Cardiac muscle cell (in vitro differentiated cells and primary cell): ENCODE measurements around the gene VOPP1. TPM values are rescaled to one million over a fixed set of nuclear protein-coding genes. Genes with fewer than 3 reads are reported as not detected.
"Not testable (repeated sequence)": the region's sequence is repeated elsewhere in the genome, so short reads cannot be mapped to it uniquely, and the experiment has no call there.

Experiments used
- DNase-seq, 2 donors: peaks; one replicate each; pipeline versions ENCODE4 v3.0.0 to v3.0.0-alpha.2; 2010 to 2017; ENCODE audit warnings: low read depth in 1 of 2, low spot score in 1 of 2
- H3K27ac ChIP-seq: fragments of 200-600 bp; sonication (generic); 2 replicates; pipeline ENCODE4 v1.5.1; 2016
- H3K27me3 ChIP-seq: fragments of 200-600 bp; sonication (generic); 2 replicates; pipeline ENCODE4 v1.6.0; 2016; ENCODE audit warnings: control low read depth
- H3K36me3 ChIP-seq: fragments of 200-600 bp; sonication (generic); 2 replicates; pipeline ENCODE4 v1.5.1; 2016; ENCODE audit warnings: control low read depth
- H3K4me1 ChIP-seq: fragments of 200-600 bp; sonication (generic); 2 replicates; pipeline ENCODE4 v1.8.1; 2017; ENCODE audit warnings: low read depth, mild to moderate bottlenecking, mixed run types
- H3K4me3 ChIP-seq: fragments of 200-600 bp; sonication (generic); 2 replicates; pipeline ENCODE4 v1.5.1; 2016; ENCODE audit warnings: mild to moderate bottlenecking
- H3K9me3 ChIP-seq: fragments of 200-600 bp; sonication (generic); 2 replicates; pipeline ENCODE4 v1.5.1; 2017; ENCODE audit warnings: low read depth, mild to moderate bottlenecking, control low read depth
- polyA plus RNA-seq: library from polyadenylated mRNA; unstranded; fragments of >200 nt; fragmentation: Nextera tagmentation; extraction: Ambion mirVana; gene quantifications from 2 replicates; pipeline ENCODE4 v1.2.1, GENCODE V29; 2016
- total RNA-seq: library from RNA; depleted of rRNA; stranded (reverse); fragments of >200 nt; gene quantifications from 2 replicates; pipeline ENCODE4 v1.2.3, GENCODE V29; 2016
- TF ChIP-seq, protein P1 (sequence below): IDR thresholded peaks from 2 replicates; pipeline ENCODE4 v1.5.1; 2012; ENCODE audit warnings: low read depth, mild to moderate bottlenecking, low read length

The VOPP1 gene
- total and polyA plus RNA-seq, 2 experiments from 2014 or later: 9.6 to 19.3 TPM

DNA sequence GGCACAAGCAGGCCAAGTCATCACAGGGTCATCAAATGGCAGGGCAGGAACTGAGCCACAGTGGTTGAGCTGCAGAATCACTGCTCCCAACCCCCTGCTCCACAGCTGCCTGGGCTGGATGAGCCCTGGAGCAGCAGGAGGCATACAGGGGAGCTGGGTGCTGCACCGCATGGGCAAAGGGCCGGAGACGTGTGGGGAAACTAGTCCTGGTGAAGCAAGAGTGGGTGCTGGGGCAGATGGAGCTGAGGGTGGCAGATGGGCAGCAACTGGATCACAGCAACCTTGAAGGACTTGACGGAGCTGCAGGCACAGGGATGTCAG is 16.0 kb upstream of the VOPP1 start:
- Histone ChIP-seq H3K4me1 (no peaks in the 10 kb centered on the region), H3K4me3 (no peak overlapping the region), H3K36me3 (no peaks in the 10 kb centered on the region), H3K27me3 (no peaks in the 10 kb centered on the region), H3K9me3 (no peaks in the 10 kb centered on the region), H3K27ac (no peak overlapping the region)
- TF ChIP-seq, protein P1, sequence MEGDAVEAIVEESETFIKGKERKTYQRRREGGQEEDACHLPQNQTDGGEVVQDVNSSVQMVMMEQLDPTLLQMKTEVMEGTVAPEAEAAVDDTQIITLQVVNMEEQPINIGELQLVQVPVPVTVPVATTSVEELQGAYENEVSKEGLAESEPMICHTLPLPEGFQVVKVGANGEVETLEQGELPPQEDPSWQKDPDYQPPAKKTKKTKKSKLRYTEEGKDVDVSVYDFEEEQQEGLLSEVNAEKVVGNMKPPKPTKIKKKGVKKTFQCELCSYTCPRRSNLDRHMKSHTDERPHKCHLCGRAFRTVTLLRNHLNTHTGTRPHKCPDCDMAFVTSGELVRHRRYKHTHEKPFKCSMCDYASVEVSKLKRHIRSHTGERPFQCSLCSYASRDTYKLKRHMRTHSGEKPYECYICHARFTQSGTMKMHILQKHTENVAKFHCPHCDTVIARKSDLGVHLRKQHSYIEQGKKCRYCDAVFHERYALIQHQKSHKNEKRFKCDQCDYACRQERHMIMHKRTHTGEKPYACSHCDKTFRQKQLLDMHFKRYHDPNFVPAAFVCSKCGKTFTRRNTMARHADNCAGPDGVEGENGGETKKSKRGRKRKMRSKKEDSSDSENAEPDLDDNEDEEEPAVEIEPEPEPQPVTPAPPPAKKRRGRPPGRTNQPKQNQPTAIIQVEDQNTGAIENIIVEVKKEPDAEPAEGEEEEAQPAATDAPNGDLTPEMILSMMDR: no peak
- no peak for DNase-seq

DNA sequence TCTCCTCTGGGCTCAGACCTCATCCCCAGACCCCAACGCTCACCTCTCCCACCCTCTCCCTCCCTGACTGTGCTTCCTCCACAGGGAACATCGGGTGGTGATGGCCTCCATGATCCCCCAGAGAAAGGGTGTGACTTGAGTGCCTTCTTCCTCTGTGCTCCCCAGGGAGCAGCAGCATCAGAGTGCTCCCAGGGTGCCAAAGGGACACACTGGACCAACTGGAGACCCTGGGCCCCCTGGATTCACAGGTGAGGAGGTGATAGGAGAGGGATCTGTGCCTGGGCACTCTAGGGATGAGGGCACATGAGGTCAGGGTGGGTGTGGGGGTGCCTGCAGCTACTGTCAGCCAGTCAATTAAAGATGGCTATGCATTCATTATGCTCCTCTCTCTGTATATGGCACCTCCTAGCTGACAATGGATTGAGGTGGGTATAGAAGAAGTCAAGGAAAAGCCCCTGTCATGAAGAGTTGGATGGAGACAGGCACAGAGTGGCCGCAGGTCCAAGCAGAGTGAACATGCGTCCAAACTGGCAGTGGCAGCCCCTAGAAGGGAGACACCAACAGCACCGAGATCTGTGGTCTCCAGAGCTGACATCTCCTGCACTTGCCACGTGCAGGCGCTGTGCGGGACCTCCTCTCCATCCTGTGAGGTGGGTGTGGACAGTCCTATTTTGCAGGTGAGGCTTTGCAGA is 15.5 kb upstream of the VOPP1 start:
- no peak for DNase-seq
- no peak overlapping the region for H3K27ac ChIP-seq
- no peaks in the 10 kb centered on the region for H3K9me3 ChIP-seq
- no peak overlapping the region for H3K4me3 ChIP-seq
- no peaks in the 10 kb centered on the region for H3K27me3 ChIP-seq
- no peaks in the 10 kb centered on the region for H3K4me1 ChIP-seq
- TF ChIP-seq, protein P1: no peak
- no peaks in the 10 kb centered on the region for H3K36me3 ChIP-seq

DNA sequence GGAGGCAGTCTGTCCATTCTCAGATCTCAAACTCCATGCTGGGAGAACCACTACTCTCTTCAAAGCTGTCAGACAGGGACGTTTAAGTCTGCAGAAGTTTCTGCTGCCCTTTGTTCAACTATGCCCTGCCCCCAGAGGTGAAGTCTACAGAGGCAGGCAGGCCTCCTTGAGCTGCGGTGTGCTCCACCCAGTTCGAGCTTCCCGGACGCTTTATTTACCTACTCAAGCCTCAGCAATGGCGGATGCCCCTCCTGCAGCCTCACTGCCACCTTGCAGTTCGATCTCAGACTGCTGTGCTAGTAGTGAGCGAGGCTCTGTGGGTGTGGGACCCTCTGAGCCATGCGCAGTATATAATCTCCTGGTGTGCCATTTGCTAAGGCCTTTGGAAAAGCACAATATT is 10.4 kb upstream of the VOPP1 start:
- not testable (repeated sequence) for DNase-seq, H3K36me3 ChIP-seq, H3K4me1 ChIP-seq, H3K4me3 ChIP-seq, H3K27me3 ChIP-seq, H3K9me3 ChIP-seq, H3K27ac ChIP-seq

DNA sequence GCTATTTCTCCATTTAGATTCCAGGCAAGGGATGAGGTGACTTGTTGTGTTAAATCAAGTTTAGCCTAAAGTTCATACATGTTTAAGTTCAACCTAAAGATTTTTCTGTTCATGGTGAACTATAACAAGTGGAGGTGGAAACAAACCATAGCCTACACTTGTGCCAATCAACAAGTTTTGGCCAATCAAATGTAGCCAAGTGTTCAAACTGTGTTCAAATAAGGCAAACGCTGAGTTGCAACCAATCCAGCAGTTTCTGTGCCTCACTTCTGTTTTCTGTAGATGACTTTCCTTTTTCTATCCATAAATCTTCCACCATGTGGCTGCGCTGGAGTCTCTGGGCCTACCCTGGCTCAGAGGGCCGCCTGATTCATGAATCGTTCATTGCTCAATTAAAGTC is 4.5 kb upstream of the VOPP1 start:
- Histone ChIP-seq H3K36me3 (no peaks in the 10 kb centered on the region), H3K9me3 (no peaks in the 10 kb centered on the region), H3K4me3 (no peak overlapping the region), H3K4me1 (no peaks in the 10 kb centered on the region), H3K27me3 (peaks cover 19% of the 10 kb centered on the region), H3K27ac (no peak overlapping the region)
- TF ChIP-seq, protein P1: no peak
- DNase-seq: no peak

DNA sequence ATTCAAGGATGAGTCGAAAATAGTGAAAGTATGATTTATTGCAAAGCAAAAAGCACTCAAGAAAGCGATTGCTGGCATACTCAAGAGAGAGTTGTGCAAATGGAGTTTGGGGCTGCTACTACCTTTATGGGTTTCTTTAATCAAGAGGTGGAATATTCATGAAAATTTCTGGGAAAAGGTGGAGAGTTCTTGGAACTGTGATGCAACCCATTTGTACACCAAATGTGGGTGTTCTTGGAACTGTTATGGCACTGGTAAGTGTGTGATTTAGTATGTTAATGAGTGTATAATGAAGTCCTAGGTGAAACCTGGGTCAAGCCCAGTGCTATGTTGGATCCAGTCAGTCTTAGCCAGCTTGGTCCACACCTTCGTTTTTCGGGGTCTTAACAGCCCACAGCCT is 3.4 kb upstream of the VOPP1 start:
- TF ChIP-seq, protein P1: no peak
- Histone ChIP-seq H3K27ac (no peak overlapping the region), H3K4me1 (no peaks in the 10 kb centered on the region), H3K9me3 (no peaks in the 10 kb centered on the region), H3K36me3 (no peaks in the 10 kb centered on the region), H3K27me3 (peaks cover 19% of the 10 kb centered on the region), H3K4me3 (no peak overlapping the region)
- DNase-seq: no peak

DNA sequence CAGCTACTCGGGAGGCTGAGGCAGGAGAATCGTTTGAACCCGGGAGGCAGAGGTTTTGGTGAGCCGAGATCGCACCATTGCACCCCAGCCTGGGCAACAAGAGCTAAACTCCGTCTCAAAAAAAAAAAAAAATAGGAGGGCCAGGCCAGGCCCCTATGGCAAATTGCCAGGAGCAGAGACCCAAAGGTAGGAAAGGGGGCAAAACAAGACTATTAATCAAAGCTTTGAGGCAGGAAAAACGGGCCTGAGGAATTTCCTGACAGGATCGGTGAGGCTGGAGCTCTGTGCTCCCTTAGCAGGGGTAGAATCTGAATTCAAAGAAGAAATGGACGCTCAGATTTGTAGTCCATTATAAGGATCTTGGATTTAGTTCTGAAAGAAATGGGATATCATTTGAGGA is 2.8 kb upstream of the VOPP1 start:
- Histone ChIP-seq H3K9me3 (no peaks in the 10 kb centered on the region), H3K27me3 (peaks cover 19% of the 10 kb centered on the region), H3K27ac (no peak overlapping the region), H3K36me3 (no peaks in the 10 kb centered on the region), H3K4me3 (no peak overlapping the region), H3K4me1 (no peaks in the 10 kb centered on the region)
- TF ChIP-seq, protein P1: no peak
- no peak for DNase-seq
